Prostate gland (tissue), 2 donors: ENCODE data around the gene CIB1. TPM values are rescaled to one million over a fixed set of nuclear protein-coding genes. Genes with fewer than 3 reads are reported as not detected.

Experiments
- DNase-seq: peaks from one replicate; pipeline ENCODE4 v3.0.0-alpha.2; 2019; ENCODE audit warnings: low spot score
- H3K27ac ChIP-seq, 2 donors: fragments of 200-600 bp; sonication (generic); 2 replicates each; pipeline ENCODE4 v1.5.1; 2017 to 2019
- H3K27me3 ChIP-seq: fragments of 200-600 bp; sonication (generic); replicated peaks from 2 replicates; pipeline ENCODE4 v1.5.1; 2019; ENCODE audit not compliant: insufficient read depth
- H3K36me3 ChIP-seq, 2 donors: fragments of 200-600 bp; sonication (generic); 1 replicate in 1 of 2; 2 replicates in 1 of 2; pipeline versions ENCODE4 v1.5.1 to v1.8.1; 2017 to 2019
- H3K4me1 ChIP-seq: fragments of 200-600 bp; sonication (generic); replicated peaks from 2 replicates; pipeline ENCODE4 v1.5.1; 2019
- H3K4me3 ChIP-seq, 2 donors: fragments of 200-600 bp; sonication (generic); 2 replicates each; pipeline ENCODE4 v1.5.1; 2017 to 2019
- H3K9me3 ChIP-seq: fragments of 200-600 bp; sonication (generic); 2 replicates; pipeline ENCODE4 v1.5.1; 2017
- CTCF ChIP-seq, 4 experiments: fragments of 200-600 bp in 2 of 4; fragments of 450-650 bp in 2 of 4; sonication (generic) in 2 of 4; IDR thresholded peaks; 1 replicate in 3 of 4; 2 replicates in 1 of 4; pipeline ENCODE4 v1.5.1; 2016 to 2019; ENCODE audit warnings: antibody characterized with exemption in 4 of 4, mild to moderate bottlenecking in 2 of 4, moderate library complexity in 2 of 4
- POLR2A ChIP-seq: fragments of 450-650 bp; IDR thresholded peaks from one replicate; pipeline ENCODE4 v1.6.1; 2016; ENCODE audit warnings: antibody characterized with exemption, mild to moderate bottlenecking
- POLR2AphosphoS5 ChIP-seq: sonication (generic); formaldehyde crosslinking; IDR thresholded peaks from one replicate; pipeline ENCODE4 v1.6.1; 2017; ENCODE audit warnings: antibody characterized with exemption
- WGBS: methylation state at CpG from one replicate; pipeline ENCODE4 v1.1.5; 2018; 5-methylcytosine and 5-hydroxymethylcytosine counted together
- intact Hi-C: fragments of 100-400 bp; cut with DNase I; formaldehyde crosslinking; loops from one replicate; pipeline ENCODE4 v1.14.2; 2022
- total RNA-seq, 2 donors: library from RNA; depleted of rRNA; stranded (reverse); fragments of >200 nt; gene quantifications; one replicate each; pipeline ENCODE4 v1.1.0, GENCODE V29; 2016

The CIB1 gene
- total RNA-seq, 2 donors from 2014 or later = 48.3 to 104 TPM

GRCh38 chr15:90217671-90218394, 15.9 kb downstream of the CIB1 start:
- Histone ChIP-seq H3K36me3 (no peaks in the 10 kb centered on the region), H3K27me3 (no peaks in the 10 kb centered on the region), H3K4me1 (peaks cover 6% of the 10 kb centered on the region), H3K27ac (peak overlapping the region in 1 of 2 donors; percentile 29), H3K9me3 (no peaks in the 10 kb centered on the region), H3K4me3 (no peak overlapping the region)
- WGBS = 88% methylated on average over 9 of the region's 9 CpGs
- intact Hi-C loops = loop anchor here (10.0 kb wide), 2 partner anchors 213 to 313 kb away; partner anchors contain the start of gene ZNF710
- no peak for DNase-seq
- TF ChIP-seq CTCF (IDR thresholded peaks at IDR 0.05) (no peak), POLR2A (no peak), POLR2AphosphoS5 (no peak)

- Histone ChIP-seq H3K27me3 (no peaks in the 10 kb centered on the region), H3K27ac (no peak overlapping the region), H3K4me3 (no peak overlapping the region), H3K9me3 (no peaks in the 10 kb centered on the region), H3K36me3 (no peaks in the 10 kb centered on the region), H3K4me1 (peaks cover 18% of the 10 kb centered on the region)
- WGBS = 74% methylated on average over 8 of the region's 8 CpGs
- DNase-seq = no peak
- TF ChIP-seq POLR2AphosphoS5 = no peak
- intact Hi-C loops = loop anchor here (5.0 to 10.0 kb wide), 3 partner anchors 210 to 462 kb away; partner anchors contain the start of genes MESP1 and ZNF710
Observed at GRCh38 chr15:90214553-90215196, 19.1 kb downstream of the CIB1 start.

GRCh38 chr15:90213818-90214204, 19.9 kb downstream of the CIB1 start:
- no peaks in the 10 kb centered on the region for H3K36me3 ChIP-seq
- H3K9me3 ChIP-seq = no peaks in the 10 kb centered on the region
- peaks cover 18% of the 10 kb centered on the region for H3K4me1 ChIP-seq
- H3K4me3 ChIP-seq = no peak overlapping the region
- WGBS = 66% methylated on average over 10 of the region's 11 CpGs
- no peak for TF ChIP-seq POLR2AphosphoS5
- H3K27me3 ChIP-seq = no peaks in the 10 kb centered on the region
- H3K27ac ChIP-seq = peak overlapping the region; percentile 38 to 69
- no peak for DNase-seq
- intact Hi-C loops = loop anchor here (5.0 to 10.0 kb wide), 3 partner anchors 209 to 462 kb away; partner anchors contain the start of genes MESP1 and ZNF710

GRCh38 chr15:90213122-90213817, 20.5 kb downstream of the CIB1 start:
- H3K36me3 ChIP-seq = no peaks in the 10 kb centered on the region
- H3K9me3 ChIP-seq = no peaks in the 10 kb centered on the region
- H3K27me3 ChIP-seq = no peaks in the 10 kb centered on the region
- intact Hi-C loops = loop anchor here (5.0 to 10.0 kb wide), 3 partner anchors 208 to 461 kb away; partner anchors contain the start of genes MESP1 and ZNF710
- peak; percentile 51 for DNase-seq
- 47% methylated on average over 12 of the region's 12 CpGs for WGBS
- TF ChIP-seq CTCF (IDR thresholded peaks at IDR 0.05) = no peak
- peak; percentile 4 for TF ChIP-seq POLR2AphosphoS5
- no peak overlapping the region for H3K4me3 ChIP-seq
- peak overlapping the region; percentile 38 to 69 for H3K27ac ChIP-seq
- H3K4me1 ChIP-seq = peaks cover 18% of the 10 kb centered on the region

GRCh38 chr15:90212221-90213098, 21.3 kb downstream of the CIB1 start:
- Histone ChIP-seq H3K9me3 (no peaks in the 10 kb centered on the region), H3K4me3 (no peak overlapping the region), H3K36me3 (no peaks in the 10 kb centered on the region), H3K27me3 (no peaks in the 10 kb centered on the region), H3K27ac (peak overlapping the region; percentile 38 to 69), H3K4me1 (peaks cover 15% of the 10 kb centered on the region)
- 41% methylated on average over 35 of the region's 35 CpGs for WGBS
- intact Hi-C loops = loop anchor here (5.0 to 10.0 kb wide), 3 partner anchors 208 to 460 kb away; partner anchors contain the start of genes MESP1 and ZNF710
- DNase-seq = peak; percentile 76
- peak; percentile 43 for TF ChIP-seq POLR2A
- TF ChIP-seq CTCF (IDR thresholded peaks at IDR 0.05) = no peak
- peak; percentile 26 for TF ChIP-seq POLR2AphosphoS5
